ENCODE data around the gene DTNBP1.

The DTNBP1 gene

GRCh38 chr6:15516378-15516777 is 146.4 kb downstream of the DTNBP1 start:
- ChIA-PET POLR2A (ENCODE audit: low non-redundant PET) (no interaction called here), CTCF (no interaction called here)
- DNase-seq (ENCODE audit: low spot score) = no peak
- H3K27ac ChIP-seq = no peak overlapping the region
- TF ChIP-seq CTCF (conservative IDR thresholded peaks at IDR 0.05; ENCODE audit: low read depth) = no peak

GRCh38 chr6:15515660-15516375 is 147.0 kb downstream of the DTNBP1 start:
- DNase-seq (ENCODE audit: low spot score) = no peak
- ChIA-PET POLR2A (ENCODE audit: low non-redundant PET) (no interaction called here), CTCF (no interaction called here)
- TF ChIP-seq CTCF (conservative IDR thresholded peaks at IDR 0.05; ENCODE audit: low read depth) = no peak
- H3K27ac ChIP-seq = no peak overlapping the region

- DNase-seq (ENCODE audit: low spot score) = no peak
- TF ChIP-seq CTCF (conservative IDR thresholded peaks at IDR 0.05; ENCODE audit: low read depth) = no peak
- CTCF ChIA-PET = interaction anchor here (0.5 kb wide), 1 partner anchor 70 kb away, joined by 3 read pairs; no protein-coding TSS in a partner anchor
- no peak overlapping the region for H3K27ac ChIP-seq
- POLR2A ChIA-PET (ENCODE audit: low non-redundant PET) = no interaction called here
These were observed 147.6 kb downstream of the DTNBP1 start for GRCh38 chr6:15515226-15515625.

GRCh38 chr6:15513801-15514711 is 148.8 kb downstream of the DTNBP1 start:
- POLR2A ChIA-PET (ENCODE audit: low non-redundant PET) = no interaction called here
- CTCF ChIA-PET = no interaction called here
- peak; percentile 24 for DNase-seq (ENCODE audit: low spot score)
- peak overlapping the region; percentile 18 for H3K27ac ChIP-seq
- no peak for TF ChIP-seq CTCF (conservative IDR thresholded peaks at IDR 0.05; ENCODE audit: low read depth)

- DNase-seq (ENCODE audit: low spot score) = no peak
- no peak for TF ChIP-seq CTCF (conservative IDR thresholded peaks at IDR 0.05; ENCODE audit: low read depth)
- ChIA-PET POLR2A (ENCODE audit: low non-redundant PET) (no interaction called here), CTCF (interaction anchor here (0.6 to 0.7 kb wide), 2 partner anchors 339 to 741 kb away, joined by 3 to 12 read pairs; no protein-coding TSS in a partner anchor)
- H3K27ac ChIP-seq = peak overlapping the region; percentile 18
These were observed 149.6 kb downstream of the DTNBP1 start for GRCh38 chr6:15513131-15513771.

GRCh38 chr6:15512721-15513120 is 150.1 kb downstream of the DTNBP1 start:
- TF ChIP-seq CTCF (conservative IDR thresholded peaks at IDR 0.05; ENCODE audit: low read depth) = no peak
- H3K27ac ChIP-seq = no peak overlapping the region
- no peak for DNase-seq (ENCODE audit: low spot score)
- ChIA-PET CTCF (interaction anchor here (0.7 kb wide), 1 partner anchor 339 kb away, joined by 3 read pairs; no protein-coding TSS in a partner anchor), POLR2A (ENCODE audit: low non-redundant PET) (interaction anchor here (0.5 kb wide), 1 partner anchor 69 kb away, joined by 7 read pairs; no protein-coding TSS in a partner anchor)

Data from RWPE1 (cell line).